ENCODE measurements around the gene PDE2A.

- TF ChIP-seq FOS (IDR thresholded peaks at IDR 0.05; ENCODE audit: borderline replicate concordance, insufficient read depth, low read length) (no peak), POLR2AphosphoS5 (IDR thresholded peaks at IDR 0.05; ENCODE audit: insufficient read depth, low read depth, low read length) (no peak), EZH2 (IDR thresholded peaks at IDR 0.05; ENCODE audit: borderline replicate concordance, low read depth, low read length, severe bottlenecking) (no peak), POLR2A (IDR thresholded peaks at IDR 0.05; ENCODE audit: low read depth, low read length) (no peak), MAX (IDR thresholded peaks at IDR 0.05; ENCODE audit: insufficient read depth, insufficient read length) (no peak), CTCF (IDR thresholded peaks at IDR 0.05; ENCODE audit: extremely low read depth in 1 of 2, insufficient read depth in 1 of 2, low read depth in 1 of 2, low read length in 2 of 2) (no peak)
Measured at GRCh38 chr11:72700146-72700545, 25.9 kb upstream of the PDE2A start.

All from endothelial cell of umbilical vein (primary cell).